Motor neuron (in vitro differentiated cells): ENCODE results near the gene MAPKBP1. TPM values are rescaled to one million over a fixed set of nuclear protein-coding genes. Genes with fewer than 3 reads are reported as not detected.

Source experiments
- ATAC-seq, 8 experiments: fragments of 200-7000 bp; cut with Tn5 transposase; replicated peaks in 6 of 8; 2 replicates each; pipeline ENCODE4 v1.8.0; 2021; ENCODE audit warnings: mild to moderate bottlenecking in 8 of 8, moderate library complexity in 8 of 8
- H3K27ac ChIP-seq, 2 donors: fragments of 250-450 bp; sonication (Bioruptor Pico); 2 replicates each; pipeline ENCODE4 v1.9.0; 2021; ENCODE audit warnings: antibody characterized with exemption in 2 of 2, mild to moderate bottlenecking in 2 of 2, moderate library complexity in 1 of 2
- H3K4me1 ChIP-seq, 2 donors: fragments of 250-450 bp; sonication (Bioruptor Pico); replicated peaks in 1 of 2; 2 replicates each; pipeline ENCODE4 v1.6.1; 2021; ENCODE audit warnings: antibody characterized with exemption in 2 of 2, mild to moderate bottlenecking in 2 of 2, moderate library complexity in 1 of 2
- H3K4me3 ChIP-seq, 5 donors: fragments of 250-450 bp; sonication (Bioruptor Pico); 2 replicates each; pipeline ENCODE4 v1.9.0; 2021; ENCODE audit warnings: antibody characterized with exemption in 5 of 5, mild to moderate bottlenecking in 5 of 5, moderate library complexity in 4 of 5
- whole genome bisulfite sequencing, 10 experiments: fragments of 450-650 bp; shearing (Covaris generic); methylation state at CpG; one replicate each; pipeline ENCODE4 v1.0.0; 2022; 5-methylcytosine and 5-hydroxymethylcytosine counted together
- in situ Hi-C, 9 experiments: fragments of 400-800 bp; cut with MboI; loops; one replicate each; pipeline ENCODE4 v1.15.0; 2021; ENCODE audit warnings: low sequenced_read_pairs in 9 of 9, low pct_unique_long_range_greater_than_20kb in 2 of 9; ENCODE audit not compliant: unreplicated experiment in 9 of 9
- total RNA-seq, 8 experiments: library from RNA; unstranded; fragments of 300-600 nt; gene quantifications; 2 replicates each; pipeline versions ENCODE4 v1.2.3 to v1.2.4, GENCODE V29; 2022

The MAPKBP1 gene
- total RNA-seq, 8 experiments from 2014 or later, result 9.9 to 25.8 (median 14.3) TPM

DNA sequence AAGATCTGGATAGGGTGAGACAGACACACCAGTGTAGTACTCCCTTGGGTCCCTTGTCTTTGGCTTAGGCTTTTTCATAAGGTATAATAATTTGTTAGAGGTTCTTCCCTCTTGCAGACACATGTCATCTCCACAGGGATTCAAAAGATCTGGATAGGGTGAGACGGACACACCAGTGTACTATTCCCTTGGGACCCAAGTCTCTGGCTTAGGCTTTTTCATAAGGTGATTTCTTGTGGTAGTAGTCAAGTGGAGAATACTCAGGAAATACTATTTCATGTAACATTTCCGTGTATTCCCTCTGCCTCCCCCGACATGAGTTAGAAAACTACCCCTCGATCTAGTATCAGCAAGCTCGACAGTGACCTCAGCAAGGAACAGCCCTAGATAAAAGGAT is 954 bp upstream of the MAPKBP1 start:
- peaks cover 19 to 30% of the 10 kb centered on the region in 2 donors for H3K4me1 ChIP-seq

DNA sequence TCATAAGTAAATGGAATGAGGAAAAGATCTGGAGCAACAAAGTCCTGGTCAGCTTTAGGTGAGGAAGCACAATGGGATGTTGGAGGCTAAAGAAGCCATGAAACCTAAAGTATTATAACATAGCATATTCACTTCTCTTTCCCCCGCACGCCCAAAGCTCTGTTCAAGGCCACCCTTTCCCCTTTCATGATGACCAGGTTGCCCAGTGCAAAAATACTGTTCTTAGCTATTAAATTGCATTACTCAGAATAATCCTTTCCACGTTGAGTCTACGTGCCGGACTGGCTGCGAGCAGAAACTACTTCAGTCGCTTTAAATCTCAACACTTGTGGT is 589 bp upstream of the MAPKBP1 start:
- Histone ChIP-seq H3K4me3 (peak overlapping the region; percentile 46 to 61 (median 58)), H3K27ac (peak overlapping the region in 1 of 2 donors; percentile 59), H3K4me1 (peaks cover 19 to 30% of the 10 kb centered on the region in 2 donors)
- in situ Hi-C loops, result no loop called here
- 0 to 13% (median 3%) methylated on average over 2 to 7 of the region's 7 CpGs; no CpG with 5 or more reads in 3 of the 10 experiments for WGBS, 10 experiments
- no peak for ATAC-seq

More for the DNA sequence above, 954 bp upstream of the MAPKBP1 start:
- Histone ChIP-seq H3K4me3 (peak overlapping the region in 4 of 5 donors; percentile 46 to 61 (median 54)), H3K27ac (peak overlapping the region in 1 of 2 donors; percentile 59)
- in situ Hi-C loops, result no loop called here
- no peak for ATAC-seq
- WGBS, 10 experiments, result 10 to 100% (median 36%) methylated on average over 1 to 5 of the region's 5 CpGs; no CpG with 5 or more reads in 3 of the 10 experiments

DNA sequence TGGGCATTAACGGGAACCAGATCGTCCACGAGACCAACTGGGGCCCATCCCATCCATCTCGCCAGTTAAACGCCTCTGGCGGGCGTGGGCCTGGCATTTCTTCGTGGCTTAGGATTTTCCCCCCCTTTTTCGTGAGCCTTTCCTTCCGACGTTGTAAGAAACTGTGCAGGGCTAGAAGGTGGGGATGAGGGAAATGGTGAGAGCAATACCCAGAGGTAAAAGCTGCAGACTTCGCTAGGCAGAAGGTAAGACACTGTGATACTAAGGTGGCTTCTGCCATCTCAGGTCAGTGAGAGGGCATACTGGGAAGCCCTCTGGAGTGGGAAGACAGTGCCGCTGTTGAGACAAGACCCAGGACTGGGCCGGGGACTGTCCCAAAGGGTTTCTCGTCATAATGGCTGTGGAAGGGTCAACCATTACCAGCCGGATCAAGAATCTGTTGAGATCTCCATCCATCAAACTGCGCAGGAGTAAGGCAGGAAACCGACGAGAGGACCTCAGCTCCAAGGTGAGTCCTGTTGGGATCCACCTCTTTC is 666 bp downstream of the MAPKBP1 start:
- ATAC-seq, result peak in 4 of 8 experiments; percentile 0 to 17 (median 8)
- peaks cover 19 to 30% of the 10 kb centered on the region in 2 donors for H3K4me1 ChIP-seq
- H3K27ac ChIP-seq, result peak overlapping the region; percentile 78 to 85
- H3K4me3 ChIP-seq, result peak overlapping the region; percentile 46 to 61 (median 58)
- in situ Hi-C loops, result loop anchor here in 1 of 9 experiments (25.0 kb wide), 1 partner anchor 213 kb away; the partner anchor contains the start of gene TYRO3
- 0 to 8% (median 5%) methylated on average over 1 to 6 of the region's 19 CpGs; no CpG with 5 or more reads in 5 of the 10 experiments for WGBS, 10 experiments

DNA sequence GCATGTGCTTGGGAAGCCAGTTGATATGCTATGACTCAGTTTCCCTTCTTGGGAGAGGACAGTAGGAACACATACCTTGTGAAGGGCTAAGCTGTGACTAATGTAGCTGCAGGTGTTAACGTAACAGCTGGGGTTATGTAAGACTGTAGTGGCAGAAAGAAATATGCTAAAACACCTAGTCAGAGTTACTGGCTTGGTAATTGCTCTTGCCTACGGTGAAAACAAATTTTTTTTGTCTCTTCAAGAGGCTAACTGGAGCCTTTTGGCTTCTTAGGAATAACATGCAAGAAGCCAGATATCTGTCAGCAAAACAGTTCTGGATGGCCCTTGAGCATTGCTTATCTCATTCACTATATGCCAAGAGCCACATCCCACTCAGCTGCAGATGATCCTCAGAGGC is 1.4 kb downstream of the MAPKBP1 start:
- ATAC-seq, result no peak
- Histone ChIP-seq H3K27ac (peak overlapping the region in 1 of 2 donors; percentile 78), H3K4me3 (peak overlapping the region; percentile 46 to 61 (median 58)), H3K4me1 (peaks cover 19 to 30% of the 10 kb centered on the region in 2 donors)
- 20 to 58% (median 40%) methylated on average over 1 to 2 of the region's 2 CpGs; no CpG with 5 or more reads in 5 of the 10 experiments for WGBS, 10 experiments
- in situ Hi-C loops, result loop anchor here in 1 of 9 experiments (25.0 kb wide), 1 partner anchor 213 kb away; the partner anchor contains the start of gene TYRO3

DNA sequence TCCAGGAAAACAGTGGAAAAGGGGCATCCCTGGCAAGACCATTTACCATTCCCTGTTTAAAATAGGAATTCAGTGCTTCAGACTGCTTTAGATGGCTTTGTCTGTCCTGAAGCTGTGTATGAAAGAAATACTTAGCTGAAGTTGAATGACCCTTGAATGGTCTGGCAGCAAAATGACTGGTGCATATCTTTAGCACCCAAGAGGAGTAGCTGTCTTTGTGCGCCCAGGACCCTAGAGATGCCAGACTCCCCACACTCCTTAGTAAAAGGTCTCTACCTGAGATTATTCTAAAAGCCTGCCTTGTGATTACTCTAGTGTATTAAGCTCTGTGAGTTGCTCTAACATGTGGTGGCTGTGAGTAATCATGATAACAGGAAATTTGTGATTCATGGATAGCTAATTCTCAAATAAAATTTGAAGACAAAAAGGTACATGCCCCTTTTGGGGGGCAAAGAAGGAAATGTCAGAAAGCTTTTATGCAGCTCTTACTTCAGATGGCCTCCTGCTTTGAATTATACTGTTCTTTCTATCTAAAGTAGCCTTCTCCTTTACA is 3.2 kb downstream of the MAPKBP1 start:
- Histone ChIP-seq H3K4me1 (peaks cover 19 to 30% of the 10 kb centered on the region in 2 donors), H3K27ac (no peak overlapping the region), H3K4me3 (no peak overlapping the region)
- in situ Hi-C loops, result loop anchor here in 1 of 9 experiments (25.0 kb wide), 1 partner anchor 215 kb away; the partner anchor contains the start of gene TYRO3
- ATAC-seq, result no peak
- WGBS, 10 experiments, result 0 to 100% (median 100%) methylated on average over 1 of the region's 1 CpG; no CpG with 5 or more reads in 5 of the 10 experiments

DNA sequence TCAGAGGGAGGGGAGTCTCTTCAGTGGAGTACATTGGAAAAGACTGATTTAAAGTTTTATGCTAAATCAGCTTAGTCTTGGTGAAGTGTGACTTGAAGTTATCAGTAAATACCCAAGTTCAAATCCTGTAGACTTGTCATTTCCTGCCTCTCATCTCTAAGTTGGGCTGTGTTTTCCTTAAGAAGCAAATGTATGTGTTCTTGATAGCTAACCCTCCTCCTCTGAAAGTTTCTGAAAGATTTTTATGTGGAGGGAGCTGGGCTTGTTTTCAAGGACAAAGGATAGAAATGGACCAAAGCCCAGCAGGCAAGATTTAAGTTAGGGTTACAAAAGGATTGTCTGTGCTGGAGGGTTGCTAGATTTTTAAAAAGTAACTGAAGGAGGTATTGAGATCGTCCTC is 4.2 kb downstream of the MAPKBP1 start:
- in situ Hi-C loops, result loop anchor here in 1 of 9 experiments (25.0 kb wide), 1 partner anchor 216 kb away; the partner anchor contains the start of gene TYRO3
- H3K4me3 ChIP-seq, result no peak overlapping the region
- 57 to 100% (median 88%) methylated on average over 1 of the region's 1 CpG; no CpG with 5 or more reads in 1 of the 10 experiments for WGBS, 10 experiments
- no peak for ATAC-seq
- peaks cover 14 to 22% of the 10 kb centered on the region in 2 donors for H3K4me1 ChIP-seq
- H3K27ac ChIP-seq, result no peak overlapping the region

DNA sequence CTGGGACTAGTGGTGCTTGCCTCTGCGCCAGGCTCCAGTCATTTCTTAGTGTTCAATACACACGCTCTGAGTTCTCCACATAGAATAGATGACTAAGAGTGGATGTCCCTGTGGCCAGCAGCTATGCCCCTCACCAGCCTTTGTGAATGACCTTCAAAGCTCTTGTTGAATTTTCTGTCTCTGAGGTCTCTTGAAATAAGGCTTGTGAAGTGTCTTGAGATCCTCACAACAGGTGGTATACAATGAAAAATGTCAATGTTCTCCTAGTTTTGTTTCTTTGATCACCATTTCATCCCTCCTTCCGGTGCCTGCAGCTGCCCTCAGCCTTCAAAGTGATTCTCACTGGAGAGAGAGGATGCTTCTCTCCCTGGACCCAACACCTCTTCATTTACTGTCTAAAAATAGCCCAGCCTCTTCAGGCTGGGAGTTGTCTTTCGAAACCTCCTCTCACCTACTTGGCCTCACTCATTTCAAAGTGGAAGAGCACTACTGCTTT is 5.4 kb downstream of the MAPKBP1 start:
- in situ Hi-C loops, result loop anchor here in 1 of 9 experiments (25.0 kb wide), 1 partner anchor 217 kb away; the partner anchor contains the start of gene TYRO3
- ATAC-seq, result no peak
- H3K27ac ChIP-seq, result no peak overlapping the region
- H3K4me1 ChIP-seq, result peaks cover 14 to 21% of the 10 kb centered on the region in 2 donors
- no peak overlapping the region for H3K4me3 ChIP-seq
- WGBS, 10 experiments, result 54 to 100% (median 96%) methylated on average over 1 to 4 of the region's 4 CpGs; no CpG with 5 or more reads in 2 of the 10 experiments

DNA sequence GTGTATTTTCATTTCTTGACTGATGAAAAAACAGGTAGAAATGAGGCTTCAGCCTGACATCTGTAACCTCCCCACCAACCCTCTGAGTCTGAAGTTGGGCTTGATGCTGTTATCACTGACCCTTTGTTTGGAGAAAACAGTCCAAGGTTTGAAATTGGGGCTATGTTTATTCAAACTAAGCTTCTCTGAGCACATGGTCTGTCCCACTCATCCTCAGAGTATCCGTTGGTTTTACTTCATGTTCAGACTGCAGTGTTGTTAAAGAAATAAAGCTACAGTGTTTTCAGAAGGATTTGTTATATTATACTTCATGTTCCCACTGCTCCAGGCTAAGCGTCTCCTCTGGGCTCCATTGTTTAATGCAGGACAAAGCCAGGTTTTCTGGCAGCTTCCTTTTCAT is 6.0 kb downstream of the MAPKBP1 start:
- H3K4me1 ChIP-seq, result peaks cover 14 to 21% of the 10 kb centered on the region in 2 donors
- no peak overlapping the region for H3K27ac ChIP-seq
- 34 to 100% (median 72%) methylated on average over 1 to 2 of the region's 2 CpGs for WGBS, 10 experiments
- in situ Hi-C loops, result loop anchor here in 1 of 9 experiments (25.0 kb wide), 1 partner anchor 218 kb away; the partner anchor contains the start of gene TYRO3
- H3K4me3 ChIP-seq, result no peak overlapping the region
- no peak for ATAC-seq

DNA sequence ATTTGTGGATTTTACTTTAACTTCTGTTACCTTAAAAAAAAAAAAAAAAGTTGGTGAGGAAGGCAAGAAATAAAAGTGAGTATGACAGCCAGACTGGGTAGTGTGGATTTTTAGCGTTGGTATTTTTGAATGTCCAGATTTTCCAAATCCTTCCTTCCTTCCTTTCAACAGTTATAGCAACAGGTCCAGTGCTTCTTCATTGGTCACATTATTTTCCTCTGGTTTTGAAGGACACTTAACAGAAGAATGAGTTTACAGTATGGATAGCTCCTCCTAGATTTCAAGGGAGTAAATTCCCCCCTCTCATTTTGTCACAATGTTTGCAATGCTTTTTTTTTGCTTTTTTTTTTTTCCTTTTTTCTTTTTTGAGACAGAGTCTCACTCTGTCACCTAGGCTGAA is 6.4 kb downstream of the MAPKBP1 start:
- no peak overlapping the region for H3K27ac ChIP-seq
- no peak for ATAC-seq
- 11 to 100% (median 85%) methylated on average over 1 of the region's 1 CpG for whole genome bisulfite sequencing, 10 experiments

DNA sequence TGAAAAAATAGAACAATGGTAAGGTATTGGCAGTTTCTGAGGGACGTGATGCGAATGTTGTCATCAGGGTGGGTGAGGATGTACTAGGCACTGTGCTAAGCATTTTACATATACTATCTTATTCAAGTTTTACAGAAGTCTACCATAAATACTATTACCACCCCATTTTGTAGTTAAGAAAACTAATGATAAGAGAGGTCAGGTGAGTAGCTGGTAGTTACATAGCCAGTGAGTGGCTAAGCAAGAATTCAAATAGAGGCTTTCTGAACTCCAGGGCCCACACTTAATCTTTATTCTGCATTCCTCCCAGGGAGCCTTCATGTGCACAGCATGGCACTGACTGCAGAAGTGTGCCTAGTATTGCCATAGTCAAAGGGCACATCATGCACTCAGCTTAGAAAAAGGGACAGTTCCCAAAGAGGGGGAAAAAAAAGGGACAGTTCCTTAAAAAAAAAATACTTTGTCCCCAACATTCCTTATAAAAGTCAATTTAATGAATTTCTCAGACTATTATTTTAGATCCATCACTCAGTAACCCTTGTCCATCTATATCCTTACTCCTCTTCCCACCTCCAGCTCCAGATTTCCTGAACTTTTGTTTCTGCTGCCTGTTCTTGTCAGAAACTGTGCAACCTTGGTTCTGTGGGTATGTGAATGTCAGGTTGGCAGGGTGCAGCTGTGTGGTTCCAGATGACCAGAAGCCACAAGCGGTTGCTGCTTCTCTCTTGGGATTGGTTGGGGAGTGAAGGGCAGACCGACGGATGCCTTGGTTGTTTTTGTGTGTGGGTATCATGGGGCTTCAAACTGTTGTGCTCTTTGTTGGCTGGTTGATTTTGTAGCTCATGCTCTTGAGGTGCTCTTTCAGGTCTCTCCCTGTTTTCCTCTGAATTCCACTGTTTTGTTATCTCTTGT is 8.3 kb downstream of the MAPKBP1 start:
- H3K4me3 ChIP-seq, result no peak overlapping the region
- ATAC-seq, result no peak
- no peak overlapping the region for H3K27ac ChIP-seq
- WGBS, 10 experiments, result 89 to 100% (median 95%) methylated on average over 2 to 4 of the region's 5 CpGs; no CpG with 5 or more reads in 1 of the 10 experiments
- peaks cover 0 to under 1% of the 10 kb centered on the region in 2 donors for H3K4me1 ChIP-seq
- in situ Hi-C loops, result loop anchor here in 1 of 9 experiments (25.0 kb wide), 1 partner anchor 220 kb away; the partner anchor contains the start of gene TYRO3

More for the DNA sequence above, 6.4 kb downstream of the MAPKBP1 start:
- Histone ChIP-seq H3K4me1 (peaks cover 10 to 18% of the 10 kb centered on the region in 2 donors), H3K4me3 (no peak overlapping the region)
- in situ Hi-C loops, result loop anchor here in 1 of 9 experiments (25.0 kb wide), 1 partner anchor 218 kb away; the partner anchor contains the start of gene TYRO3

DNA sequence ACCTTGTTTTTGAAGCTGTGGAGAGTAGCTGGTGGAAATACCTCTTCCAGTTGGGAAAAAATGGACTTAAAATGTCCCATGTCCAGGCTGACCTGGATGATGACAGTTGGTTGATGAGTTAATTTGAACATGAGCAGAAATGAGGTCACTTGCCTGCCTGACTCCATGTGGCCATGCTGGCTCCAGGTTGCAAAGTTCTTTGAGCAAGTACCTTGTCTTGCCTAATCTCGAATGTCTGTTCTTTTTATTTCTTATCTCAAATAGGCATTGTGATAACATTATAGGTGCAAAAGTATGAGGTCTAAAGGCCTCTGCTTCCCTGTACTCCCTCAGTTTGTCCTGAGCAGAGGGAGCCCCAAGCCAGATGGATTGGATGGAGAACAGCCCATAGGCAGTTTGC is 9.0 kb downstream of the MAPKBP1 start:
- WGBS, 10 experiments, result 71 to 86% (median 78%) methylated on average over 1 of the region's 1 CpG; no CpG with 5 or more reads in 6 of the 10 experiments
- no peak overlapping the region for H3K27ac ChIP-seq
- no peak overlapping the region for H3K4me3 ChIP-seq
- H3K4me1 ChIP-seq, result no peaks in the 10 kb centered on the region
- ATAC-seq, result no peak
- in situ Hi-C loops, result loop anchor here in 1 of 9 experiments (25.0 kb wide), 1 partner anchor 221 kb away; the partner anchor contains the start of gene TYRO3

DNA sequence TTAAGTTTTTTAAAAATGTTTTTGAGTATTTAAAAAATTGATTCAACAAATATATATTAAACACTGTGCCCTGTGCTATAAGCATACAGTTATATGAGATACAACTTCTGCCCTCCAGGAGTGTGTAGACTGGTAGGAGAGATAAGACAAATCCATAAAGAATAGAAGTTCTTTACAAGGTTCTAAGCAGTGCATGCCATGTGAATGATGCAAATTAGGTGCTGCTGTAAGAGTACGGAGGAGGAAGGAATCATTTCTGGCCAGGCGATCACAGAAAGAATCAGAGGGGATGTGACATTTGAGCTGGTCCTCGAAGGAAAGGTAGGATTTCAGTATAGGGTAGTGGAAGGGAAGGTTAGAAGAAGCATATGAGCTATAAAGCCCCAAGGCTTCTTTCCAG is 14.0 kb downstream of the MAPKBP1 start:
- no peak for ATAC-seq
- Histone ChIP-seq H3K4me1 (no peaks in the 10 kb centered on the region), H3K27ac (no peak overlapping the region), H3K4me3 (no peak overlapping the region)
- WGBS, 10 experiments, result 40 to 100% (median 85%) methylated on average over 1 to 3 of the region's 3 CpGs
- in situ Hi-C loops, result loop anchor here in 1 of 9 experiments (25.0 kb wide), 1 partner anchor 226 kb away; the partner anchor contains the start of gene TYRO3
